KMS-11 (cell line): ENCODE results near the gene WFIKKN2.

Experiments
- H2AFZ ChIP-seq: fragments of 200-600 bp; sonication (generic); 2 replicates; pipeline ENCODE4 v1.6.1; 2016; ENCODE audit warnings: antibody characterized with exemption, mixed run types, low read depth
- H3K27ac ChIP-seq: fragments of 200-600 bp; sonication (generic); 2 replicates; pipeline ENCODE4 v1.6.1; 2016; ENCODE audit warnings: mild to moderate bottlenecking, mixed run types
- H3K27me3 ChIP-seq: fragments of 200-600 bp; sonication (generic); 2 replicates; pipeline ENCODE4 v1.6.1; 2017; ENCODE audit warnings: mild to moderate bottlenecking, low read depth, mixed run types, moderate library complexity; ENCODE audit not compliant: insufficient read depth
- H3K36me3 ChIP-seq: fragments of 200-600 bp; sonication (generic); 2 replicates; pipeline ENCODE4 v1.6.1; 2017; ENCODE audit warnings: mild to moderate bottlenecking, mixed run types; ENCODE audit not compliant: insufficient read depth
- H3K4me1 ChIP-seq: fragments of 200-600 bp; sonication (generic); 2 replicates; pipeline ENCODE4 v1.6.1; 2016; ENCODE audit warnings: mild to moderate bottlenecking, low read depth, mixed run types; ENCODE audit not compliant: poor library complexity, severe bottlenecking
- H3K4me2 ChIP-seq: fragments of 200-600 bp; sonication (generic); 2 replicates; pipeline ENCODE4 v1.7.0; 2016; ENCODE audit warnings: mild to moderate bottlenecking, mixed run types
- H3K4me3 ChIP-seq: fragments of 200-600 bp; sonication (generic); IDR thresholded peaks from 2 replicates; pipeline ENCODE4 v1.6.1; 2017; ENCODE audit warnings: low read depth, low read length, mixed read lengths; ENCODE audit not compliant: insufficient read depth
- H3K79me2 ChIP-seq: fragments of 200-600 bp; sonication (generic); 2 replicates; pipeline ENCODE4 v1.6.1; 2016; ENCODE audit warnings: low read depth, mixed run types; ENCODE audit not compliant: insufficient read depth
- H3K9ac ChIP-seq: fragments of 200-600 bp; sonication (generic); 2 replicates; pipeline ENCODE4 v1.6.1; 2016; ENCODE audit warnings: mild to moderate bottlenecking, mixed run types
- H4K20me1 ChIP-seq: fragments of 200-600 bp; sonication (generic); 2 replicates; pipeline ENCODE4 v1.6.1; 2016; ENCODE audit warnings: mild to moderate bottlenecking, mixed run types; ENCODE audit not compliant: insufficient read depth
- TF ChIP-seq, protein P1 (sequence below): fragments of 200-600 bp; sonication (generic); conservative IDR thresholded peaks from 2 replicates; pipeline ENCODE4 v1.6.1; 2017; ENCODE audit warnings: low read depth, mild to moderate bottlenecking, antibody characterized with exemption, low read length, moderate library complexity, mixed read lengths

Gene WFIKKN2

GRCh38 chr17:50844117-50844700 is 8.8 kb downstream of the WFIKKN2 start:
- H3K4me1 ChIP-seq: no peaks in the 10 kb centered on the region
- TF ChIP-seq, protein P1, sequence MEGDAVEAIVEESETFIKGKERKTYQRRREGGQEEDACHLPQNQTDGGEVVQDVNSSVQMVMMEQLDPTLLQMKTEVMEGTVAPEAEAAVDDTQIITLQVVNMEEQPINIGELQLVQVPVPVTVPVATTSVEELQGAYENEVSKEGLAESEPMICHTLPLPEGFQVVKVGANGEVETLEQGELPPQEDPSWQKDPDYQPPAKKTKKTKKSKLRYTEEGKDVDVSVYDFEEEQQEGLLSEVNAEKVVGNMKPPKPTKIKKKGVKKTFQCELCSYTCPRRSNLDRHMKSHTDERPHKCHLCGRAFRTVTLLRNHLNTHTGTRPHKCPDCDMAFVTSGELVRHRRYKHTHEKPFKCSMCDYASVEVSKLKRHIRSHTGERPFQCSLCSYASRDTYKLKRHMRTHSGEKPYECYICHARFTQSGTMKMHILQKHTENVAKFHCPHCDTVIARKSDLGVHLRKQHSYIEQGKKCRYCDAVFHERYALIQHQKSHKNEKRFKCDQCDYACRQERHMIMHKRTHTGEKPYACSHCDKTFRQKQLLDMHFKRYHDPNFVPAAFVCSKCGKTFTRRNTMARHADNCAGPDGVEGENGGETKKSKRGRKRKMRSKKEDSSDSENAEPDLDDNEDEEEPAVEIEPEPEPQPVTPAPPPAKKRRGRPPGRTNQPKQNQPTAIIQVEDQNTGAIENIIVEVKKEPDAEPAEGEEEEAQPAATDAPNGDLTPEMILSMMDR: no peak
- no peak overlapping the region for H3K27ac ChIP-seq

GRCh38 chr17:50845240-50846147 is 10.1 kb downstream of the WFIKKN2 start:
- H3K4me1 ChIP-seq: no peaks in the 10 kb centered on the region
- no peaks in the 10 kb centered on the region for H4K20me1 ChIP-seq
- H3K27me3 ChIP-seq: no peaks in the 10 kb centered on the region
- H2AFZ ChIP-seq: no peak overlapping the region
- no peak overlapping the region for H3K4me2 ChIP-seq
- H3K27ac ChIP-seq: no peak overlapping the region
- H3K4me3 ChIP-seq: no peak overlapping the region
- H3K9ac ChIP-seq: no peak overlapping the region
- no peaks in the 10 kb centered on the region for H3K36me3 ChIP-seq
- H3K79me2 ChIP-seq: no peaks in the 10 kb centered on the region
- TF ChIP-seq, protein P1: no peak

More at GRCh38 chr17:50844117-50844700, 8.8 kb downstream of the WFIKKN2 start:
- H3K27me3 ChIP-seq: no peaks in the 10 kb centered on the region
- no peak overlapping the region for H3K4me3 ChIP-seq
- no peak overlapping the region for H3K9ac ChIP-seq
- no peak overlapping the region for H2AFZ ChIP-seq
- H3K36me3 ChIP-seq: no peaks in the 10 kb centered on the region
- H3K79me2 ChIP-seq: no peaks in the 10 kb centered on the region
- no peaks in the 10 kb centered on the region for H4K20me1 ChIP-seq
- no peak overlapping the region for H3K4me2 ChIP-seq

GRCh38 chr17:50847566-50847965 is 12.2 kb downstream of the WFIKKN2 start:
- TF ChIP-seq, protein P1: no peak
- no peak overlapping the region for H3K4me3 ChIP-seq
- no peaks in the 10 kb centered on the region for H3K36me3 ChIP-seq
- H4K20me1 ChIP-seq: no peaks in the 10 kb centered on the region
- no peak overlapping the region for H3K9ac ChIP-seq
- H3K27me3 ChIP-seq: no peaks in the 10 kb centered on the region
- no peaks in the 10 kb centered on the region for H3K79me2 ChIP-seq
- peaks cover 15% of the 10 kb centered on the region for H3K4me1 ChIP-seq
- H3K4me2 ChIP-seq: no peak overlapping the region
- H2AFZ ChIP-seq: no peak overlapping the region
- no peak overlapping the region for H3K27ac ChIP-seq

DNA sequence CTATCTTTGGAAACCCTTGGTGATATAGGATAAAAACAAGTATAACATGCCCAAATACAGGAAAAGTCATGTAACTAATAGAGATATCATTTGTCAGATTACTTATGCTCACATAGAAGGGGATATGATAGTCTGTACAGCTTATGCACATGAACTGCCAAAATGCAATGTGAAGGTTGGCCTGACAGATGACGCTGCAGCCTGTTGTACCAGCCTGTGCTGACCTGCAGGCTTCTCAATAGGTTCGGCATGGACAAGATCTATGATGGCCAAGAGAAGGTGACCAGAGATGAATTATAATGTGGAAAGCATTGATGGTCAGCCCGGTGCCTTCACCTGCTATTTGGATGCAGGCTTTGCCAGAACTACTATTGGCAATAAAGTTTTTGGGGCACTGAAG is 12.7 kb downstream of the WFIKKN2 start:
- H3K79me2 ChIP-seq: no peaks in the 10 kb centered on the region
- peaks cover 18% of the 10 kb centered on the region for H3K4me1 ChIP-seq
- H2AFZ ChIP-seq: no peak overlapping the region
- TF ChIP-seq, protein P1: no peak
- H3K36me3 ChIP-seq: no peaks in the 10 kb centered on the region
- H3K27me3 ChIP-seq: no peaks in the 10 kb centered on the region
- H3K4me2 ChIP-seq: no peak overlapping the region
- H4K20me1 ChIP-seq: no peaks in the 10 kb centered on the region
- no peak overlapping the region for H3K27ac ChIP-seq
- no peak overlapping the region for H3K9ac ChIP-seq
- no peak overlapping the region for H3K4me3 ChIP-seq
